ENCODE data around the gene RFX2.
"Not testable (repeated sequence)": the region's sequence is repeated elsewhere in the genome, so short reads cannot be mapped to it uniquely, and the experiment has no call there.

DNA sequence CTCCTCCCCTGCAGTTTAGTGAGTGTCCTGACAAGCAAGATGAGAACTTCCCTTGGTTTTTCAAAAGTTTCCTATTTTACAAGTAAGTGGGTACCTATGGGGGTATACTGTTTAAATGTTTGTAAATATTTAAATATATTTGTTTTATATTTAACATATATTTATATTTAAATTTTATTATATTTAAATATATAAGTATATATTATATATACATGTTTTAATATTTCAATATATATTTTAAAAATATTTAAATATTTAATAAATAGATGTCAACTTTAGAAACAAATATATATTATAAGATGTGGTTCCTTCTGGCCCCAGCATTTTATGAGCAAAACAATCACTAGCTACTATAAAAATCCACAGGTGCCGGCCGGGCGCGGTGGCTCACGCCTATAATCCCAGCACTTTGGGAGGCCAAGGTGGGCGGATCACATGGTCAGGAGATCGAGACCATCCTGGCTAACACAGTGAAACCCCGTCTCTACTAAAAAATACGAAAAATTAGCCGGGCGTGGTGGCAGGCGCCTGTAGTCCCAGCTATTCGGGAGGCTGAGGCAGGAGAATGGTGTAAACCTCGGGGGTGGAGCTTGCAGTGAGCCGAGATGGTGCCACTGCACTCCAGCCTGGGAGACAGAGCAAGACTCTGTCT lies 3.5 kb downstream of the RFX2 start:
- TF ChIP-seq, protein P1, sequence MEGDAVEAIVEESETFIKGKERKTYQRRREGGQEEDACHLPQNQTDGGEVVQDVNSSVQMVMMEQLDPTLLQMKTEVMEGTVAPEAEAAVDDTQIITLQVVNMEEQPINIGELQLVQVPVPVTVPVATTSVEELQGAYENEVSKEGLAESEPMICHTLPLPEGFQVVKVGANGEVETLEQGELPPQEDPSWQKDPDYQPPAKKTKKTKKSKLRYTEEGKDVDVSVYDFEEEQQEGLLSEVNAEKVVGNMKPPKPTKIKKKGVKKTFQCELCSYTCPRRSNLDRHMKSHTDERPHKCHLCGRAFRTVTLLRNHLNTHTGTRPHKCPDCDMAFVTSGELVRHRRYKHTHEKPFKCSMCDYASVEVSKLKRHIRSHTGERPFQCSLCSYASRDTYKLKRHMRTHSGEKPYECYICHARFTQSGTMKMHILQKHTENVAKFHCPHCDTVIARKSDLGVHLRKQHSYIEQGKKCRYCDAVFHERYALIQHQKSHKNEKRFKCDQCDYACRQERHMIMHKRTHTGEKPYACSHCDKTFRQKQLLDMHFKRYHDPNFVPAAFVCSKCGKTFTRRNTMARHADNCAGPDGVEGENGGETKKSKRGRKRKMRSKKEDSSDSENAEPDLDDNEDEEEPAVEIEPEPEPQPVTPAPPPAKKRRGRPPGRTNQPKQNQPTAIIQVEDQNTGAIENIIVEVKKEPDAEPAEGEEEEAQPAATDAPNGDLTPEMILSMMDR (IDR thresholded peaks at IDR 0.05), result not testable (repeated sequence)
- TF ChIP-seq POLR2A (IDR thresholded peaks at IDR 0.05), result not testable (repeated sequence)

Data from right lobe of liver (tissue), 4 donors.